HCT116 (cell line): Measurements from ENCODE around the gene MYZAP. TPM values are rescaled to one million over a fixed set of nuclear protein-coding genes. Genes with fewer than 3 reads are reported as not detected.

ENCODE experiments used
- ATAC-seq: fragments of 200-7000 bp; cut with Tn5 transposase; 2 replicates; pipeline ENCODE4 v1.9.1; 2020; ENCODE audit warnings: mild to moderate bottlenecking, moderate library complexity
- BruUV-seq: library from RNA; stranded (reverse); fragments of 400-500 nt; replicated peaks from 2 replicates; lab custom pipeline; 2021; lab: Mats Ljungman, UMichigan
- CTCF ChIA-PET: fragments of 300-600 bp; sonication (Branson Sonifier 250); formaldehyde crosslinking; loops from one replicate; lab custom pipeline; 2021; ENCODE audit warnings: antibody characterized with exemption; lab: Charles Lee
- POLR2A ChIA-PET: fragments of 300-600, 350-600 bp; sonication (Branson Sonifier 250); formaldehyde crosslinking; loops from one replicate; lab custom pipeline; 2021; ENCODE audit warnings: antibody characterized with exemption; lab: Charles Lee
- RAD21 ChIA-PET, 2 experiments: fragments of 300-600 bp; sonication (Branson Sonifier 250); formaldehyde crosslinking; loops; one replicate each; lab custom pipeline; 2023; ENCODE audit warnings: low total read pairs in 2 of 2; ENCODE audit not compliant: uncharacterized antibody in 2 of 2, unreplicated experiment in 2 of 2, low non-redundant PET in 1 of 2; lab: Charles Lee
- DNase-seq: peaks from one replicate; pipeline ENCODE4 v3.0.0-alpha.2; 2010; ENCODE audit warnings: low read depth, low spot score
- H2AFZ ChIP-seq: fragments of 200-600 bp; shearing (Covaris generic), sonication (generic); 2 replicates; pipeline ENCODE4 v1.6.1; 2017; ENCODE audit warnings: low read depth, mixed run types, mixed read lengths, antibody characterized with exemption, low read length; ENCODE audit not compliant: poor library complexity, severe bottlenecking
- H3K27ac ChIP-seq: 2 replicates; pipeline ENCODE4 v1.5.1; 2012; ENCODE audit warnings: low read depth, low read length
- H3K27me3 ChIP-seq: fragments of 200-600 bp; sonication (generic); 2 replicates; pipeline ENCODE4 v1.6.1; 2016; ENCODE audit warnings: mixed run types, low read length, mixed read lengths; ENCODE audit not compliant: insufficient read depth
- H3K36me3 ChIP-seq, 2 experiments: fragments of 200-500 bp in 1 of 2; fragments of 200-600 bp in 1 of 2; sonication (Bioruptor generic) in 1 of 2; sonication (generic) in 1 of 2; 2 replicates each; pipeline versions ENCODE4 v1.5.1 to v1.6.1; 2014 to 2016; ENCODE audit warnings: low read length in 2 of 2, inconsistent platforms in 1 of 2, mixed read lengths in 1 of 2, mixed run types in 1 of 2; ENCODE audit not compliant: insufficient read depth in 2 of 2, control insufficient read depth in 1 of 2
- H3K4me1 ChIP-seq, 2 experiments: fragments of 200-600 bp in 1 of 2; sonication (generic) in 1 of 2; 2 replicates each; pipeline versions ENCODE4 v1.5.1 to v1.6.1; 2012 to 2017; ENCODE audit warnings: low read length in 2 of 2, inconsistent platforms in 1 of 2, mild to moderate bottlenecking in 1 of 2, mixed read lengths in 1 of 2, mixed run types in 1 of 2, moderate library complexity in 1 of 2; ENCODE audit not compliant: insufficient read depth in 2 of 2, control insufficient read depth in 1 of 2
- H3K4me2 ChIP-seq: fragments of 200-600 bp; sonication (generic); 2 replicates; pipeline ENCODE4 v1.6.1; 2017; ENCODE audit warnings: mixed run types, low read length, mixed read lengths
- H3K4me3 ChIP-seq, 2 experiments: fragments of 200-600 bp in 1 of 2; sonication (generic) in 1 of 2; replicated peaks in 1 of 2; 2 replicates each; pipeline ENCODE4 v1.5.1; 2011 to 2016; ENCODE audit warnings: low read length in 2 of 2, control low read depth in 1 of 2, low read depth in 1 of 2, mild to moderate bottlenecking in 1 of 2, mixed read lengths in 1 of 2, mixed run types in 1 of 2
- H3K79me2 ChIP-seq: fragments of 200-600 bp; sonication (generic); 2 replicates; pipeline ENCODE4 v1.6.1; 2017; ENCODE audit warnings: mild to moderate bottlenecking, mixed run types, low read length, moderate library complexity, mixed read lengths; ENCODE audit not compliant: insufficient read depth
- H3K9ac ChIP-seq: fragments of 200-600 bp; sonication (generic); 2 replicates; pipeline ENCODE4 v1.6.1; 2016; ENCODE audit warnings: low read length, mixed read lengths
- H3K9me2 ChIP-seq: fragments of 200-600 bp; sonication (generic), shearing (Covaris generic); 2 replicates; pipeline ENCODE4 v1.6.1; 2017; ENCODE audit warnings: mixed run types, mild to moderate bottlenecking, moderate library complexity; ENCODE audit not compliant: insufficient read depth
- H3K9me3 ChIP-seq, 2 experiments: fragments of 200-500 bp in 1 of 2; fragments of 200-600 bp in 1 of 2; sonication (Bioruptor generic) in 1 of 2; sonication (generic) in 1 of 2; 2 replicates each; pipeline ENCODE4 v1.6.1; 2014 to 2017; ENCODE audit warnings: low read length in 2 of 2, mixed read lengths in 2 of 2, inconsistent platforms in 1 of 2, low read depth in 1 of 2, mild to moderate bottlenecking in 1 of 2, mixed run types in 1 of 2, moderate library complexity in 1 of 2; ENCODE audit not compliant: control insufficient read depth in 1 of 2, insufficient read depth in 1 of 2
- H4K20me1 ChIP-seq: fragments of 200-600 bp; sonication (generic), shearing (Covaris generic); 2 replicates; pipeline ENCODE4 v1.6.1; 2017; ENCODE audit warnings: mixed run types, mild to moderate bottlenecking, moderate library complexity; ENCODE audit not compliant: insufficient read depth
- CEBPB ChIP-seq: IDR thresholded peaks from 2 replicates; pipeline ENCODE4 v1.6.1; 2012; ENCODE audit warnings: low read depth
- EZH2 ChIP-seq: fragments of 200-600 bp; sonication (generic); IDR thresholded peaks from 2 replicates; pipeline ENCODE4 v1.6.1; 2017; ENCODE audit warnings: antibody characterized with exemption, mixed run types
- EZH2phosphoT487 ChIP-seq: fragments of 200-600 bp; IDR thresholded peaks from 2 replicates; pipeline ENCODE4 v1.6.1; 2018; ENCODE audit warnings: antibody characterized with exemption, borderline replicate concordance
- FOSL1 ChIP-seq: IDR thresholded peaks from 2 replicates; pipeline ENCODE4 v1.6.1; 2012; ENCODE audit warnings: low read depth
- POLR2AphosphoS5 ChIP-seq: IDR thresholded peaks from 2 replicates; pipeline ENCODE4 v1.6.1; 2011; ENCODE audit warnings: mild to moderate bottlenecking, low read depth, low read length, moderate library complexity
- RAD21 ChIP-seq: IDR thresholded peaks from 2 replicates; pipeline ENCODE4 v1.6.1; 2012; ENCODE audit warnings: low read depth, mild to moderate bottlenecking
- SIN3A ChIP-seq: IDR thresholded peaks from 2 replicates; pipeline ENCODE4 v1.6.1; 2012; ENCODE audit warnings: low read depth
- SP1 ChIP-seq: IDR thresholded peaks from 2 replicates; pipeline ENCODE4 v1.6.1; 2012; ENCODE audit warnings: low read depth
- SRF ChIP-seq: IDR thresholded peaks from 2 replicates; pipeline ENCODE4 v1.6.1; 2012; ENCODE audit warnings: low read depth
- ZFX ChIP-seq: fragments of 450-650 bp; IDR thresholded peaks from 2 replicates; pipeline ENCODE4 v1.6.1; 2017
- ZNF274 ChIP-seq: fragments of 200-500 bp; sonication (Bioruptor generic); IDR thresholded peaks from 2 replicates; pipeline ENCODE4 v1.6.1; 2014; ENCODE audit warnings: mild to moderate bottlenecking, low read depth, low read length, inconsistent platforms
- intact Hi-C: fragments of 100-400 bp; cut with micrococcal nuclease; formaldehyde crosslinking; loops from 2 replicates; pipeline ENCODE4 v1.10.0; 2022
- total RNA-seq: library from RNA; stranded (reverse); gene quantifications from one replicate; pipeline ENCODE4 v1.2.1, GENCODE V29; 2021; ENCODE audit not compliant: unreplicated experiment
- TF ChIP-seq, protein P1 (sequence below): IDR thresholded peaks from 2 replicates; pipeline ENCODE4 v1.6.1; 2012; ENCODE audit warnings: low read depth
- TF ChIP-seq, protein P2 (sequence below), 3 experiments: fragments of 200-600 bp in 1 of 3; sonication (generic) in 1 of 3; IDR thresholded peaks in 2 of 3; conservative IDR thresholded peaks in 1 of 3; 2 replicates each; pipeline ENCODE4 v1.5.1; 2012 to 2017; ENCODE audit warnings: low read depth in 2 of 3, low read length in 2 of 3, antibody characterized with exemption in 1 of 3, borderline replicate concordance in 1 of 3, control low read depth in 1 of 3, mild to moderate bottlenecking in 1 of 3, mixed read lengths in 1 of 3, mixed run types in 1 of 3, moderate library complexity in 1 of 3; ENCODE audit not compliant: insufficient read depth in 1 of 3
- TF ChIP-seq, protein P3 (sequence below): IDR thresholded peaks from 2 replicates; pipeline ENCODE4 v1.6.1; 2012
- TF ChIP-seq, protein P4 (sequence below): IDR thresholded peaks from 2 replicates; pipeline ENCODE4 v1.6.1; 2012

MYZAP gene
- total RNA-seq, 1 experiment from 2014 or later = 5.8 TPM

DNA sequence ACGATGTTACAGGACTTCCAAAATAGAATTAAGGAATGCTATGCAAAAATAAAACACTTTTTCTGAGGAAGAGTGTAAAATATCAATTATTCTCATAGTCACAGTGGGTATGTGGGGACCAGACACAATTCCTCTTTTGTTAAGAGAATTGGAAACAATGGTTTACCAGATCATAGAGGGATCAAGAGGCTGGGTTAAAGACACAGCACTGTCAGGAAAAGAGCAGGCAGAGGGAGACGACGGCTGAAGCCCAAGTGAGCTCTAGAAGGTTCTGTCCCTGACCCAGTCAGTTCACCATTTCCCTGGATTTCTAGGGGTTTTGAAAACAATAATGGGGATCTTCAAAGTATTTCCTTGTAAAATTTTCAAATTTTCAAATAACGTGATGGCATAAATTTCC, 60.8 kb downstream of the MYZAP start:
- Histone ChIP-seq H3K79me2 (no peaks in the 10 kb centered on the region), H3K4me3 (no peak overlapping the region), H3K9ac (no peak overlapping the region), H3K9me2 (no peaks in the 10 kb centered on the region), H3K36me3 (no peaks in the 10 kb centered on the region), H3K27ac (no peak overlapping the region), H3K27me3 (no peaks in the 10 kb centered on the region), H3K4me2 (no peak overlapping the region), H3K9me3 (no peaks in the 10 kb centered on the region), H4K20me1 (no peaks in the 10 kb centered on the region), H2AFZ (no peak overlapping the region), H3K4me1 (peaks cover 0 to 3% of the 10 kb centered on the region in 2 experiments; a peak in 1 of 4 replicates)
- RAD21 ChIA-PET = no interaction called here
- POLR2A ChIA-PET = no interaction called here
- TF ChIP-seq, protein P1, sequence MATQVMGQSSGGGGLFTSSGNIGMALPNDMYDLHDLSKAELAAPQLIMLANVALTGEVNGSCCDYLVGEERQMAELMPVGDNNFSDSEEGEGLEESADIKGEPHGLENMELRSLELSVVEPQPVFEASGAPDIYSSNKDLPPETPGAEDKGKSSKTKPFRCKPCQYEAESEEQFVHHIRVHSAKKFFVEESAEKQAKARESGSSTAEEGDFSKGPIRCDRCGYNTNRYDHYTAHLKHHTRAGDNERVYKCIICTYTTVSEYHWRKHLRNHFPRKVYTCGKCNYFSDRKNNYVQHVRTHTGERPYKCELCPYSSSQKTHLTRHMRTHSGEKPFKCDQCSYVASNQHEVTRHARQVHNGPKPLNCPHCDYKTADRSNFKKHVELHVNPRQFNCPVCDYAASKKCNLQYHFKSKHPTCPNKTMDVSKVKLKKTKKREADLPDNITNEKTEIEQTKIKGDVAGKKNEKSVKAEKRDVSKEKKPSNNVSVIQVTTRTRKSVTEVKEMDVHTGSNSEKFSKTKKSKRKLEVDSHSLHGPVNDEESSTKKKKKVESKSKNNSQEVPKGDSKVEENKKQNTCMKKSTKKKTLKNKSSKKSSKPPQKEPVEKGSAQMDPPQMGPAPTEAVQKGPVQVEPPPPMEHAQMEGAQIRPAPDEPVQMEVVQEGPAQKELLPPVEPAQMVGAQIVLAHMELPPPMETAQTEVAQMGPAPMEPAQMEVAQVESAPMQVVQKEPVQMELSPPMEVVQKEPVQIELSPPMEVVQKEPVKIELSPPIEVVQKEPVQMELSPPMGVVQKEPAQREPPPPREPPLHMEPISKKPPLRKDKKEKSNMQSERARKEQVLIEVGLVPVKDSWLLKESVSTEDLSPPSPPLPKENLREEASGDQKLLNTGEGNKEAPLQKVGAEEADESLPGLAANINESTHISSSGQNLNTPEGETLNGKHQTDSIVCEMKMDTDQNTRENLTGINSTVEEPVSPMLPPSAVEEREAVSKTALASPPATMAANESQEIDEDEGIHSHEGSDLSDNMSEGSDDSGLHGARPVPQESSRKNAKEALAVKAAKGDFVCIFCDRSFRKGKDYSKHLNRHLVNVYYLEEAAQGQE = no peak
- no peak for TF ChIP-seq ZNF274
- DNase-seq = no peak
- CTCF ChIA-PET = no interaction called here
- ATAC-seq = no peak
- no TSS peak for BruUV-seq
- intact Hi-C loops = no loop called here

DNA sequence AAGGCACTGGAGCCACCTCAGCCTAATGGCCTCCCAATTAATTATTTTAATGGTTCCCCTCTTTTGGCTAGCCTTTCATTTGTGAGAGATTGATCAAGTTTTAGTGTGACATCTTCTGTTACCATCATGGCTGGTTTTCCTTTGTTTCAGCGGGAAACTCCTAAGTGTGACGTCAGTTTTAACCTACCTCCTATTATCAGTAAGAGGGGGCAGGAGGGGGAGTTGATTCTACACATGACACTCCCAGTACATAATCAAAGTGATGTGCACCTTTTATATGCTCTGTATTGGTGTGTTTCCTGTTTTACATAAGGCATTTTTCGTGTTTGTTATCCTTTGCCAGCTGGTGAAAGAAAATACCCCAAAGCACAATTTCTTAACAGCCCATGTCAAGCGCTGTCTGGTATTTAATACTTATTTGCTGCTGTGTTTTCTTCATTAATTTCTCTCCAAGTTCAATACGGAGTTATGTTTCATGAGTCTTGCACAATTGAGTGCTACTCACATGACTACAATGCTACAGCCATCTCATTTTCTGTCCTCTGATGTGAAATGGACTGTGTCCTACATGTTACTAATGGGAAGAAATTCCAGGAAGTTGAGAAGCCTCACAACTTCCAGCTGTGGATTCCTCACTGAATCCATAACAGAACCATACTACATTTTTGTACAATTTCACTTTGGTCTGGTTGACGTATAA, 62.6 kb downstream of the MYZAP start:
- H3K4me2 ChIP-seq = no peak overlapping the region
- ATAC-seq (no peak), DNase-seq (no peak)
- H3K9me2 ChIP-seq = no peaks in the 10 kb centered on the region
- H3K9me3 ChIP-seq = no peaks in the 10 kb centered on the region
- BruUV-seq = no TSS peak
- RAD21 ChIA-PET = no interaction called here
- POLR2A ChIA-PET = no interaction called here
- no peak overlapping the region for H2AFZ ChIP-seq
- no peaks in the 10 kb centered on the region for H3K4me1 ChIP-seq
- H3K9ac ChIP-seq = no peak overlapping the region
- H3K4me3 ChIP-seq = no peak overlapping the region
- no peaks in the 10 kb centered on the region for H3K36me3 ChIP-seq
- intact Hi-C loops = no loop called here
- H4K20me1 ChIP-seq = no peaks in the 10 kb centered on the region
- H3K27ac ChIP-seq = no peak overlapping the region
- no peaks in the 10 kb centered on the region for H3K27me3 ChIP-seq
- CTCF ChIA-PET = interaction anchor here (1.2 to 1.8 kb wide), 2 partner anchors 94 to 207 kb away, joined by 3 to 4 read pairs; no protein-coding TSS in a partner anchor
- H3K79me2 ChIP-seq = no peaks in the 10 kb centered on the region
- TF ChIP-seq ZNF274 (no peak), EZH2 (no peak), SIN3A (no peak), POLR2AphosphoS5 (no peak), RAD21 (no peak), FOSL1 (no peak), SP1 (no peak), SRF (no peak), ZFX (no peak), EZH2phosphoT487 (no peak), CEBPB (no peak)
- TF ChIP-seq, protein P2, sequence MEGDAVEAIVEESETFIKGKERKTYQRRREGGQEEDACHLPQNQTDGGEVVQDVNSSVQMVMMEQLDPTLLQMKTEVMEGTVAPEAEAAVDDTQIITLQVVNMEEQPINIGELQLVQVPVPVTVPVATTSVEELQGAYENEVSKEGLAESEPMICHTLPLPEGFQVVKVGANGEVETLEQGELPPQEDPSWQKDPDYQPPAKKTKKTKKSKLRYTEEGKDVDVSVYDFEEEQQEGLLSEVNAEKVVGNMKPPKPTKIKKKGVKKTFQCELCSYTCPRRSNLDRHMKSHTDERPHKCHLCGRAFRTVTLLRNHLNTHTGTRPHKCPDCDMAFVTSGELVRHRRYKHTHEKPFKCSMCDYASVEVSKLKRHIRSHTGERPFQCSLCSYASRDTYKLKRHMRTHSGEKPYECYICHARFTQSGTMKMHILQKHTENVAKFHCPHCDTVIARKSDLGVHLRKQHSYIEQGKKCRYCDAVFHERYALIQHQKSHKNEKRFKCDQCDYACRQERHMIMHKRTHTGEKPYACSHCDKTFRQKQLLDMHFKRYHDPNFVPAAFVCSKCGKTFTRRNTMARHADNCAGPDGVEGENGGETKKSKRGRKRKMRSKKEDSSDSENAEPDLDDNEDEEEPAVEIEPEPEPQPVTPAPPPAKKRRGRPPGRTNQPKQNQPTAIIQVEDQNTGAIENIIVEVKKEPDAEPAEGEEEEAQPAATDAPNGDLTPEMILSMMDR (IDR thresholded peaks at IDR 0.05 in 2 of 3, conservative IDR thresholded peaks at IDR 0.05 in 1 of 3; ENCODE audit: borderline replicate concordance in 1 of 3, insufficient read depth in 1 of 3, low read depth in 2 of 3, low read length in 2 of 3) = no peak
- TF ChIP-seq, protein P3, sequence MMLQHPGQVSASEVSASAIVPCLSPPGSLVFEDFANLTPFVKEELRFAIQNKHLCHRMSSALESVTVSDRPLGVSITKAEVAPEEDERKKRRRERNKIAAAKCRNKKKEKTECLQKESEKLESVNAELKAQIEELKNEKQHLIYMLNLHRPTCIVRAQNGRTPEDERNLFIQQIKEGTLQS = no peak
- TF ChIP-seq, protein P4, sequence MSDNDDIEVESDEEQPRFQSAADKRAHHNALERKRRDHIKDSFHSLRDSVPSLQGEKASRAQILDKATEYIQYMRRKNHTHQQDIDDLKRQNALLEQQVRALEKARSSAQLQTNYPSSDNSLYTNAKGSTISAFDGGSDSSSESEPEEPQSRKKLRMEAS = no peak
